Right lobe of liver (tissue), 6 donors: ENCODE measurements around the gene NBAS. TPM values are rescaled to one million over a fixed set of nuclear protein-coding genes. Genes with fewer than 3 reads are reported as not detected.
"Not testable (repeated sequence)": the region's sequence is repeated elsewhere in the genome, so short reads cannot be mapped to it uniquely, and the experiment has no call there.

Experiments used
- ATAC-seq, 4 donors: fragments of 200-7000 bp; cut with Tn5 transposase; one replicate each; pipeline ENCODE4 v1.9.1; 2020; ENCODE audit warnings: mild to moderate bottlenecking in 4 of 4, moderate library complexity in 4 of 4
- DNase-seq, 3 donors: peaks; one replicate each; pipeline ENCODE4 v3.0.0-alpha.2; 2020
- H3K27ac ChIP-seq, 3 donors: fragments of 200-600 bp; one replicate each; pipeline ENCODE4 v1.8.0; 2022
- H3K27me3 ChIP-seq, 2 donors: fragments of 200-600 bp; one replicate each; pipeline ENCODE4 v1.8.0; 2022
- H3K36me3 ChIP-seq, 4 donors: fragments of 200-600 bp; sonication (generic) in 1 of 4; one replicate each; pipeline versions ENCODE4 v1.5.1 to v1.8.0; 2017 to 2022; ENCODE audit warnings: control low read depth in 1 of 4
- H3K4me1 ChIP-seq, 4 donors: fragments of 200-600 bp; sonication (generic) in 1 of 4; one replicate each; pipeline versions ENCODE4 v1.5.1 to v1.8.0; 2017 to 2022; ENCODE audit warnings: control low read depth in 1 of 4
- H3K4me3 ChIP-seq, 3 donors: fragments of 200-600 bp; one replicate each; pipeline ENCODE4 v1.8.0; 2022
- H3K9me3 ChIP-seq, 4 donors: fragments of 200-600 bp; sonication (generic) in 1 of 4; one replicate each; pipeline versions ENCODE4 v1.5.1 to v1.8.0; 2017 to 2022; ENCODE audit warnings: control low read depth in 1 of 4
- POLR2A ChIP-seq: fragments of 450-650 bp; IDR thresholded peaks from one replicate; pipeline ENCODE4 v1.6.1; 2017; ENCODE audit warnings: antibody characterized with exemption, mild to moderate bottlenecking
- WGBS: methylation state at CpG from one replicate; pipeline ENCODE4 v1.1.6; 2018; ENCODE audit warnings: low coverage, low lambda C conversion rate; ENCODE audit not compliant: insufficient coverage; ENCODE audit errors: missing lambda C conversion rate; 5-methylcytosine and 5-hydroxymethylcytosine counted together
- intact Hi-C, 2 donors: fragments of 100-400 bp; cut with DNase I; formaldehyde crosslinking; loops; one replicate each; pipeline versions ENCODE4 v1.11.2 to v1.14.1; 2022
- total RNA-seq, 6 experiments: library from RNA; depleted of rRNA in 2 of 6; stranded (reverse); fragments of >200 nt in 2 of 6; fragmentation: NEBNext Ultra II Directional in 3 of 6; extraction: Animal tissue kit (Norgen Biotek cat#: 25700) in 3 of 6; gene quantifications; one replicate each; pipeline versions ENCODE4 v1.1.0 to v1.2.4, GENCODE V29; 2016 to 2023
- TF ChIP-seq, protein P1 (sequence below), 4 donors: fragments of 200-600 bp in 3 of 4; fragments of 450-650 bp in 1 of 4; IDR thresholded peaks; one replicate each; pipeline versions ENCODE4 v1.5.1 to v1.8.0; 2016 to 2022; ENCODE audit warnings: antibody characterized with exemption in 4 of 4, mild to moderate bottlenecking in 2 of 4
- donor health status: DM: no; HTN: yes; CAD: no.
- donor health status: DM: no; HTN: no; CAD: no.
- donor health status: DM: no; HTN: no; CAD: no.
- donor health status: DM: no; HTN: yes; CAD: no.
- donor health status: DM: no; HTN: yes; CAD: no.

Gene NBAS
- total RNA-seq, 6 experiments from 2014 or later = 16.1 to 21.8 (median 18.5) TPM

GRCh38 chr2:15412309-15412708, 148.8 kb downstream of the NBAS start:
- H3K4me1 ChIP-seq = no peaks in the 10 kb centered on the region
- no peak for TF ChIP-seq POLR2A
- TF ChIP-seq, protein P1, sequence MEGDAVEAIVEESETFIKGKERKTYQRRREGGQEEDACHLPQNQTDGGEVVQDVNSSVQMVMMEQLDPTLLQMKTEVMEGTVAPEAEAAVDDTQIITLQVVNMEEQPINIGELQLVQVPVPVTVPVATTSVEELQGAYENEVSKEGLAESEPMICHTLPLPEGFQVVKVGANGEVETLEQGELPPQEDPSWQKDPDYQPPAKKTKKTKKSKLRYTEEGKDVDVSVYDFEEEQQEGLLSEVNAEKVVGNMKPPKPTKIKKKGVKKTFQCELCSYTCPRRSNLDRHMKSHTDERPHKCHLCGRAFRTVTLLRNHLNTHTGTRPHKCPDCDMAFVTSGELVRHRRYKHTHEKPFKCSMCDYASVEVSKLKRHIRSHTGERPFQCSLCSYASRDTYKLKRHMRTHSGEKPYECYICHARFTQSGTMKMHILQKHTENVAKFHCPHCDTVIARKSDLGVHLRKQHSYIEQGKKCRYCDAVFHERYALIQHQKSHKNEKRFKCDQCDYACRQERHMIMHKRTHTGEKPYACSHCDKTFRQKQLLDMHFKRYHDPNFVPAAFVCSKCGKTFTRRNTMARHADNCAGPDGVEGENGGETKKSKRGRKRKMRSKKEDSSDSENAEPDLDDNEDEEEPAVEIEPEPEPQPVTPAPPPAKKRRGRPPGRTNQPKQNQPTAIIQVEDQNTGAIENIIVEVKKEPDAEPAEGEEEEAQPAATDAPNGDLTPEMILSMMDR (IDR thresholded peaks at IDR 0.05) = no peak
- 90% methylated on average over 3 of the region's 3 CpGs for WGBS

DNA sequence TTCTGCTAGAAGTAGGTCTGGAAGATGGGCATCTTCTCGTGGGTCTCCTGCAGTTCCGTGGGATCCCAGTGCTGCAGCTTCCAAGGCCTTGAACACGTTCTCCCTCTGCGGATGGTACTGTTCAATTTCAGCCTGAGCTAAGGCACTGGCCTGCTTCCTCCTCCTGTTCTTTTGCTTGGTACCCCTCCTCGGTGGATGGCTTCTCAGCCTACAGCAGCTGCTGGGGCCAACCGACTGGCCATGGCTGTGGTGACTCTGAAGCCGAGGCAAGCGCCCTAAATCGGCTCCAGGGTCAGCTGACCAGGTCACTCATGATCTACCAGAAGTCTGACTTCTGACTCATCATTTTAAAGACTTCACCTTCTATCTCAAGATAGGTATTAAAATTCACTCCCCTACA, 150.2 kb downstream of the NBAS start:
- TF ChIP-seq, protein P1 (IDR thresholded peaks at IDR 0.05) = no peak
- TF ChIP-seq POLR2A = no peak
- Histone ChIP-seq H3K36me3 (peaks cover 0 to 10% (median 1%) of the 10 kb centered on the region in 4 donors), H3K9me3 (no peaks in the 10 kb centered on the region), H3K4me1 (no peaks in the 10 kb centered on the region), H3K27me3 (no peaks in the 10 kb centered on the region), H3K4me3 (no peak overlapping the region), H3K27ac (no peak overlapping the region)
- intact Hi-C loops = no loop called here
- WGBS = 80% methylated on average over 1 of the region's 9 CpGs
- DNase-seq (no peak), ATAC-seq (no peak)

More at GRCh38 chr2:15412309-15412708, 148.8 kb downstream of the NBAS start:
- DNase-seq (no peak), ATAC-seq (no peak)
- intact Hi-C loops = no loop called here
- no peaks in the 10 kb centered on the region for H3K27me3 ChIP-seq
- no peak overlapping the region for H3K4me3 ChIP-seq
- no peak overlapping the region for H3K27ac ChIP-seq
- no peaks in the 10 kb centered on the region for H3K9me3 ChIP-seq
- peaks cover 0 to 10% (median 1%) of the 10 kb centered on the region in 4 donors for H3K36me3 ChIP-seq

DNA sequence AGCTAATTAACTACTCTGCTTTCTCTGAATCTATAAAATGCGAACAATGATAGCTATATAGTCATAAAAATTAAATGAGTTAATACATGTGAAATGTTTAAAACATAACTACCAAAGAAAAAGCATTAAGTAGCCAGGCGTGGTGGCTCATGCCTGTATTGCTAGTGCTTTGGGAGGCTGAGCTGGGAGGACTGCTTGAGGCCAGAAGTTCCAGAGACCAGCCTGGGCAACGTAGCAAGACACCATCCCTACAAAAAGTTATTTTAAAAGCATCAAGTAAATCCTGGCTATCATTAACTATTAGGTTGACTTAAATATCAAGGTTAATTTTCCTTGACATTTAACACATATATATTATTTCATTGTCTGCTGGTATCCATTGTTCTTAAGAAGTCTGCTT, 152.4 kb downstream of the NBAS start:
- no peaks in the 10 kb centered on the region for H3K27me3 ChIP-seq
- H3K27ac ChIP-seq = no peak overlapping the region
- ATAC-seq (no peak), DNase-seq (no peak)
- TF ChIP-seq POLR2A = no peak
- TF ChIP-seq, protein P1 (IDR thresholded peaks at IDR 0.05) = no peak
- H3K9me3 ChIP-seq = no peaks in the 10 kb centered on the region
- H3K4me1 ChIP-seq = no peaks in the 10 kb centered on the region
- WGBS = 96% methylated on average over 2 of the region's 3 CpGs
- no peaks in the 10 kb centered on the region for H3K36me3 ChIP-seq
- H3K4me3 ChIP-seq = no peak overlapping the region
- intact Hi-C loops = no loop called here

DNA sequence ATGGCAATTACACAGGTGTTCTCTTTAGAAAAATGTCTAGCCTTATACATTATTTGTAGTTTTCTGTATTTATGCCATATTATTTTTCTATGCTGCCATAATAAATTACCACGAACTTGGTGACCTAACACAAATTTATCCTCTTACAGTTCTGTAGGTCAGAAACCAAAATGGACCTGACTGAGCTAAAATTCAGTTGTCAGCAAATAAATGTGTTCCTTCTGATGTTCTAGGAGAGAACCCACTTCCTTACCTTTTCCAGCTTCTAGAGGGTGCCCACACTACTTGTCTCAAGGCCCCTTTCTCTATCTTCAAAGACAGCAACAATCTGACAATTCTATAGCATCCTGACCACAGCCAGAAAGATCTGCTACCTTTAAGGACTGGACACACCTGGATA, 153.5 kb downstream of the NBAS start:
- Histone ChIP-seq H3K4me3 (no peak overlapping the region), H3K27me3 (no peaks in the 10 kb centered on the region), H3K4me1 (no peaks in the 10 kb centered on the region), H3K9me3 (no peaks in the 10 kb centered on the region), H3K27ac (no peak overlapping the region), H3K36me3 (no peaks in the 10 kb centered on the region)
- intact Hi-C loops = no loop called here
- WGBS = 80% methylated on average over 1 of the region's 1 CpG
- ATAC-seq (no peak), DNase-seq (no peak)
- no peak for TF ChIP-seq POLR2A
- TF ChIP-seq, protein P1 (IDR thresholded peaks at IDR 0.05) = no peak

GRCh38 chr2:15404511-15404910, 156.6 kb downstream of the NBAS start:
- H3K36me3 ChIP-seq, DNase-seq, ATAC-seq, H3K27me3 ChIP-seq, H3K4me3 ChIP-seq, H3K27ac ChIP-seq, H3K4me1 ChIP-seq, H3K9me3 ChIP-seq, intact Hi-C loops: not testable (repeated sequence)
- WGBS = 81% methylated on average over 4 of the region's 9 CpGs
